HG02588 (cell line): Measurements from ENCODE around the gene CHST9.
"Not testable (repeated sequence)": the region's sequence is repeated elsewhere in the genome, so short reads cannot be mapped to it uniquely, and the experiment has no call there.

Experiments
- ATAC-seq: cut with Tn5 transposase; IDR thresholded peaks from one replicate; pipeline ENCODE4 v1.9.1; 2021; ENCODE audit warnings: mild to moderate bottlenecking, moderate library complexity; ENCODE audit not compliant: unreplicated experiment

Gene CHST9

DNA sequence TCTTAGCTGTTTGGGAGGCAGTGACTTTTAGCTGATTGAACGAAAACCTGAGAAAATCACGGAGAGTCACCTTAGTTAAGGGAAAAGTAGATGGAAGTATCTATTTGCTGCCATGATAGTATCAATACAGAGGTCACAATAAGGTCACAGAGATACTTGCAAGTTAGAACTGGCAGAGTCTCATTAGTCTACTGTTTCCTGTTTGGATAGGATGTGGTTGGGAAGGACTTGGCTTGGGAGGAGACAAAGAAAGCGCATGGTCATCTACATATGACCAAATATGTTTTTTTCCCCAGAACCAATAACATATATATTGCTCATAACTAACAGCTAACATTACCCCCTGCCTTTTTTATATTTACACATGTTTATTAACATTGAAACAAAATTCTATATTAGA, 241.2 kb downstream of the CHST9 start:
- no peak for ATAC-seq

GRCh38 chr18:26941584-26941983, 243.5 kb downstream of the CHST9 start:
- ATAC-seq = no peak

DNA sequence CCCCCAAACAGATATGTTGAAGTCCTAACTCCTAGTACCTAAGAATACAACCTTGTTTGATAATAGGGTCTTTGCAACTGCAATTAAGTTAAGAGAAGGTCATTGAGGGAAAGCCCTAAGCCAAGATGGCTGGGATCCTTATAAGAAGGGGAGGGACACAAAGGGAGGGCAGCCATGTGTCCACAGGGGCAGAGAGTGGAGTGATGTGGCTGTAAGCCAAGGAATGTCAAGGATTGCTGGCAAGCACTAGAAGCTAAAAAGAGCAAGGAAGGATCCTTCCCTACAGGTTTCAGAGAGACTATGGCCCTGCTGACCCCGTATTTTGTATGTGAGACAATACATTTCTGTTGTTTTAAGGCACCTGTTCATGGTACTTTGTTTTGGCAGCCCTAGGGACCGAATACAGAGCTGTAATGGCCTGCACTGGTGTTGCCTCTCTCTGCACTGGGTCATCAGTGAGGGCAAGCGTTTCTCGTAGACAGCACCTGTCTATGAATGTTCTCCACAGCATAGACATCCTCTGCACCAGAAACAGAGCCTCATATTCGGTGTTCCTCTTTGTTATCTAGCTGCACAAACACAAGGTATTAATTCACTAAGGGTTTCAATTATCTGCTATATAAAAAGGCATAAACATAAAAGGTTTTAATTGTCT, 244.2 kb downstream of the CHST9 start:
- no peak for ATAC-seq

GRCh38 chr18:26931659-26932058, 253.4 kb downstream of the CHST9 start:
- ATAC-seq = no peak

DNA sequence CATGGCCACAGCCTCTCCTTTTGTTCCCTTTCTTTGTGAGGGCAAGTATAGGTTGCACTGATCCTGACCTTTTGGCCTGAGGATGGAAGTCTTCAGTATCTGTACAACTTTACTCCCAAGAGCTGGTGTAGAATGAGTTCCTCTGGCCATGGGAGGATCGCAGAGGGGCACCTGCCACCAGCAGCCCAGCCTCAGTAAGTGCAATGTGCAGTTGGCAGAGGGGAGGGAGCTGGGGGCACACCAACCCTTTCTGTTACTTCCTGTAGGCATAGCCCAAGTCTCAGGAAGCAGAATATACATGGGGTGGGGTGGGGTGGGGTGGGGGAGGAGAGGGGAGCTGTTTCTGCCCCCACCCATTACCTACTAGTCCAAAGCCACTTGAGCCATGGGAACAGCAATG, 254.5 kb downstream of the CHST9 start:
- no peak for ATAC-seq

DNA sequence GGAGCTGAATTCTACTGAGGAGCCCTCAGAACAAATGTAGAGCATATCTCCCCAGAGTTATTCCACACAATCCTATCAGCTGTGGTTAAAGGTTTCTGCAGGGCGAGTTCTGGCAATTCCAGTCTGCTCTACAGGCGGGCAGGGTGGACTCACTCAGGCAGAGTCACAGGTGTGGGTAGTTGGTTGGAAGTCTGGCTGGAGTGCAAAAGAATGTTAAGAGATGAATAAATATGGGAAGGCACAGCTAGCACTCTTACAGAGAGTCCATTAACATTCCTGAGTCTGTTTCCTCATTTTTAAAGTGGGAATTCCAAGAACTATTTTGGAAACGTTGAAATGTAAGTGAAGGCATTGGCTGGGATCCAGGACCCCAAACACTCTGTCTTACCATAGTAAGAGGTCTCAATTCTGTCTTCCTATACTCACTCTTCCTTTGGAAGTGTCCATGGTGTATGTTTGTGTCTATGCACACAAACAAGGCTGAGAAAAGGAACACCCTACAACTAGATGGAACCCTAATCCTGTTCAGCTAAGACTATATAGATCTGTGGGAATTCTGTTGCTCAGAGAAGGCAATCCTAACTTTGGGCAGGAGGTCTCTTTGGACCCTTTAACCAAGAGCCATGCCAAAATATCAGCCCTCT, 256.3 kb downstream of the CHST9 start:
- no peak for ATAC-seq

DNA sequence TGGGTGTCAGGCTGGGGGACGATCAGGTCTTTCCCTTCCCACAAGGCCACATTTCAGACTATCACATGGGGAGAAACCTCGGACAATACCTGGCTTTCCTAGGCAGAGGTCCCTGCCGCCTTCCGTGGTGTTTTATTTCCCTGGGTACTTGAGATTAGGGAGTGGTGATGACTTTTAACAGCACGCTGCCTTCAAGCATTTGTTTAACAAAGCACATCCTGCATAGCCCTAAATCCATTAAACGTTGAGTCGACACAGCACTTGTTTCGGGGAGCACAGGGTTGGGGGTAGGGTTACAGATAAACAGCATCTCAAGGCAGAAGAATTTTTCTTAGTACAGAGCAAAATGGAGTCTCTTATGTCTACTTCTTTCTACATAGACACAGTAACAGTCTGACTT, 257.3 kb downstream of the CHST9 start:
- not testable (repeated sequence) for ATAC-seq

- ATAC-seq = no peak
Measured at GRCh38 chr18:26926066-26926675, 258.9 kb downstream of the CHST9 start.

DNA sequence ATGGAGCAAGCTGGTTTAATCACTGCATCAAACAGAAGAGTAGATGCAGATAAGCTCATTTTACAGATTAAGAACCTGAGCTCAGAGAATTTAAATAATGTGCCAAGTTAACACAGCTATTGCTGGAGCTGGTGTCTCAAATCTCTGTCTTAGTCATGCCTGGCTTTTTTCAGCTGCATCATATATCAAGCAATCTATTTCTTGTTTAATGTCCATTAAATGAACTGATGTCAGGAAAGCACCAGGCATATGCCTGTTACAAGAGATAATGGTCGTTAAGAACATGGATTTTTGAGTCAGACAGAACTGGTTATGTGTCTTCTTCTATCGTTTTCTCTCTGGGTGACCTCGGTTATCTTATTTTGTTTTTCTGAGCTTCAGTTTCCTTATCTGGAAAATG, 259.8 kb downstream of the CHST9 start:
- no peak for ATAC-seq

GRCh38 chr18:26922313-26922712, 262.8 kb downstream of the CHST9 start:
- ATAC-seq = no peak

- ATAC-seq = no peak
Measured at GRCh38 chr18:26920644-26921043, 264.5 kb downstream of the CHST9 start.

GRCh38 chr18:26919627-26920026, 265.5 kb downstream of the CHST9 start:
- no peak for ATAC-seq

DNA sequence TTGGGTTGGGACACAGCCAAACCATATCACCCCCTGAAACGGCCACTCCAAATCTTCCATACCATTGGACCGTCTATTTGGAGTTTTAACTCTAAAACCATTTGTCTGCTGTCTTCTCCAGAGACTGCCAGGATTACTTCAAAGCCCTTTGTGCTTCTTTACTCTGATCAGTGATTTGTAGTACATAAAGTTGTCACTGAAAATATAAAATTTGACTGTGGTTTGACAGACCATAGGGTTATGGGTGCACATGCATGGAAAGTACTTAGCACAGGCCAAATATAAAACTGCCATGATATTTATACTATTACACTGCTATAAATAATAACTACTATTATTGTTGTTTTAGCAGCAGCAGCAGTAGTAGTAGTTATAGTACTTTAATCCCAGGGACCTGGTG, 265.9 kb downstream of the CHST9 start:
- ATAC-seq = no peak

GRCh38 chr18:26911840-26912239, 273.3 kb downstream of the CHST9 start:
- no peak for ATAC-seq

DNA sequence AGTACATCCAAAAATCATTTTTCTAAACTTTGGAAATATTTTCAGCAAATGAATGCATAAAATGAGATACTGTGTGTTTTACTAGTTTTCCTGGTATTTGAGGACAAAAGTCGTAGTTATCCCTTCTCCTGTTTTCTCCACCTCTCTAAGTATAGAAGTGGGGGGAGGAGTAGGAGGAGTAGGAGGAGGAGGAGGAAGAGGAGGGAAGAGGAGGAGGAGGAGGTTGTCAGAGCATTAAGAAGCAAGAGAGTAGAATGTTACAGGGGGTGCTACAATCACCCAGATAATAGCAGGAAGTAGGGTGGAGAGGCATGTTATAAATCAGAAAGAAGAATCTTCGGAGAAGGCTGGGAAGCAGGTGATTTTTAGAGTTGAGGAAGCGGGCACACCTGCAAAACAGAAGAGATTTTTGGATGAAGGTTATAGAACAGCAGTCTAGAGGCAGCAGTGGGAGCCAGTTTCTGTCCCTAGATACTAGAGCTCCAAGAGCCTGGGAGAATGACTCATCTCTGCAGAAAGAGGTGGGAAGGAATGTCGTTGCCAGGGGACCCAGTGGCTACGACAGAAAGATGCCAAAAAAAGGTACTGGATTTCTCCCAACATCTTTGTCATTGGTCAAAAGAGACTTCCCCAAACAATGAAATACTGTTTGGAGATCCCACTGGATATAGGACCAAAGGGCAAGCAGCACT, 275.4 kb downstream of the CHST9 start:
- ATAC-seq = no peak

DNA sequence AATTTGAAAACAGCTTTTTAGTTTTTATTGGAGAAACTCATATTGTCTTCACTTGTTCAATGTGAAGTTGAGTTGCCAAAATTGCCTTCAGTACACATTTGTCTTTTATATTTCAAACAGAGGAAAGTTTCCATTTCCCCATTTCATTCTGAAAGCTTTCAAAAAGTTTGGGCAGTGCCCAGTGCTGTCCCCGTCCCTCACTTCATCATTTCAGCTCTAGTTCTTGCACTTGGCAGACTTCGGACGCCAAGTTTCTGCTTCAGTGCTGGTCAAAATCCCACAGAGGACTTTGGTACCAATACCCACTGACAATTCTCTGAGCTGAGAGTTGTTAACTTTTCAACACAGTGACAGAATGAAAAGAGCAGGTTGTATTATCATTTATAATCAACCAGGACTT, 276.2 kb downstream of the CHST9 start:
- no peak for ATAC-seq

GRCh38 chr18:26902291-26902690, 282.8 kb downstream of the CHST9 start:
- no peak for ATAC-seq

GRCh38 chr18:26901020-26901419, 284.1 kb downstream of the CHST9 start:
- no peak for ATAC-seq

GRCh38 chr18:26894426-26894825, 290.7 kb downstream of the CHST9 start:
- ATAC-seq = no peak

DNA sequence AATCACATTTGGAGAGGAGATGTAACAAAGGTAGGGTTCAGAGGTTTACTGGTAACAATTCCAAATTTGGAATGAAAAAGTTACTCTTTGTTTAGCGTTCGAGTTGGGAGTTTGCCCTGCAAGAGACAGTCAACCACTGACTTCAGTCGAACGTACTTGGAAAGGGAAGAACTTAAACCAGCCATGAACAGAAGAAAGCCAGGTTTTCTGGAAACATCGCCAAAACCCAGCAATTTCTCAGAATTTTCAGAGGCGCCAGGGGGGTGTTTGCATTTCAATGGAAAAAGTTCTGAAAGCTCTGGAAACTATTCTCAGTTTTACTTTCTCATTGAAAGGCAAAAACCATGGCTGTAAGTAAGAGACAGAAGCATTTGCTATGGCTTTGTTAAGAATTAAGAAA, 291.1 kb downstream of the CHST9 start:
- ATAC-seq = no peak

- ATAC-seq = no peak
Measured at GRCh38 chr18:26888259-26888658, 296.8 kb downstream of the CHST9 start.
